ES-I3 (cell line): ENCODE measurements around the gene ABCB6.
A peak's percentile ranks its signal among the peaks of the same experiment; 100 is the strongest.
"Not testable (repeated sequence)": the region's sequence is repeated elsewhere in the genome, so short reads cannot be mapped to it uniquely, and the experiment has no call there.

Experiments used
- H3K36me3 ChIP-seq: 2 replicates; pipeline ENCODE4 v1.6.1; 2013; ENCODE audit warnings: mild to moderate bottlenecking, low read length, control low read depth, moderate library complexity; ENCODE audit not compliant: insufficient read depth
- H3K4me1 ChIP-seq: 2 replicates; pipeline ENCODE4 v1.6.1; 2013; ENCODE audit warnings: mild to moderate bottlenecking, control low read depth, low read length; ENCODE audit not compliant: insufficient read depth
- H3K9ac ChIP-seq: 2 replicates; pipeline ENCODE4 v1.6.1; 2013; ENCODE audit warnings: low read depth, mild to moderate bottlenecking, low read length, moderate library complexity
- H3K9me3 ChIP-seq: 2 replicates; pipeline ENCODE4 v1.6.1; 2013; ENCODE audit warnings: mild to moderate bottlenecking, low read length, moderate library complexity; ENCODE audit not compliant: control insufficient read depth, insufficient read depth

The ABCB6 gene

DNA sequence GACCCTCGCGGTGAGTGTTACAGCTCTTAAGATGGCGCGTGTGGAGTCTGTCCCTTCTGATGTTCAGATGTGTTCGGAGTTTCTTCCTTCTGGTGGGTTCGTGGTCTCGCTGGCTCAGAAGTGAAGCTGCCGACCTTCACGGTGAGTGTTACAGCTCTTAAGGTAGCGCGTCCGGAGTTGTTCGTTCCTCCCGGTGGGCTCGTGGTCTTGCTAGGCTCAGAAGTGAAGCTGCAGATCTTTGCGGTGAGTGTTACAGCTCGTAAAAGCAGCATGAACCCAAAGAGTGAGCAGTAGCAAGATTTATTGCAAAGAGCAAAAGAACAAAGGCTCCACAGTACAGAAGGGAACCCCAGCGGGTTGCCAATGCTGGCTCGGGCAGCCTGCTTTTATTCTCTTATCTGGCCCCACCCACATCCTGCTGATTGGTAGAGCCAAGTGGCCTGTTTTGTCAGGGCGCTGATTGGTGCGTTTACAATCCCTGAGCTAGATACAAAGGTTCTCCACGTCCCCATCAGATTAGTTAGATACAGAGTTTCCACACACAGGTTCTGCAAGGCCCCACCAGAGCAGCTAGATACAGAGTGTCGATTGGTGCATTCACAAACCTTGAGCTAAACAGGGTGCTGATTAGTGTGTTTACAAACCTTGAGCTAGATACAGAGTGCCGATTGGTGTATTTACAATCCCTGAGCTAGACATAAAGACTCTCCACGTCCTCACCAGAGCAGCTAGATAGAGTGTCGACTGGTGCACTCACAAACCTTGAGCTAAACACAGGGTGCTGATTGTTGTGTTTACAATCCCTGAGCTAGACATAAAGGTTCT is 18.0 kb downstream of the ABCB6 start:
- not testable (repeated sequence) for H3K36me3 ChIP-seq, H3K9ac ChIP-seq, H3K9me3 ChIP-seq, H3K4me1 ChIP-seq

- H3K9me3 ChIP-seq = no peaks in the 10 kb centered on the region
- peaks cover 3% of the 10 kb centered on the region; the same call in 1 of the 2 replicates for H3K4me1 ChIP-seq
- H3K9ac ChIP-seq = no peak overlapping the region
- H3K36me3 ChIP-seq = no peaks in the 10 kb centered on the region
These were observed 19.1 kb downstream of the ABCB6 start for GRCh38 chr2:219199470-219200211.

- H3K9me3 ChIP-seq = no peaks in the 10 kb centered on the region
- peaks cover 3% of the 10 kb centered on the region; the same call in 1 of the 2 replicates for H3K4me1 ChIP-seq
- no peak overlapping the region for H3K9ac ChIP-seq
- H3K36me3 ChIP-seq = no peaks in the 10 kb centered on the region
These were observed 19.8 kb downstream of the ABCB6 start for GRCh38 chr2:219198974-219199373.

DNA sequence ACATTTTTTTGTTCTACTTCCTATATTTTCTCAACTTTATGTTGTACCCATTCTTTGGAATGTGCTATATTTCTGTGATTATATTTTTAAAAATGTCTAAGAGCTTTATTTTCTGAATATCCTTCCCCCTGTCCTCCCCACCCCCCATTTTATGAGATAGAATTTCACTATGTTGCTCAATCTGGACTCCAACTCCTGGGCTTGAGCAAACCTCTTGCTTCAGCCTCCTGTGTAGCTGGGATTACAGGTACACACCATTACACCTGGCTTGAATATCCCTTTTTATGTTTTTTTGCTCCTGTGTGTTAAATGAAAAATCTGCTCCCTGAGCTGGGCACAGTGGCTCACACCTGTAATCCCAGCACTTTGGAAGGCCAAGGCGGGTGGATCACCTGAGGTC is 21.4 kb downstream of the ABCB6 start:
- Histone ChIP-seq H3K36me3 (no peaks in the 10 kb centered on the region), H3K9me3 (no peaks in the 10 kb centered on the region), H3K4me1 (peaks cover 3% of the 10 kb centered on the region; the same call in 1 of the 2 replicates), H3K9ac (no peak overlapping the region)

DNA sequence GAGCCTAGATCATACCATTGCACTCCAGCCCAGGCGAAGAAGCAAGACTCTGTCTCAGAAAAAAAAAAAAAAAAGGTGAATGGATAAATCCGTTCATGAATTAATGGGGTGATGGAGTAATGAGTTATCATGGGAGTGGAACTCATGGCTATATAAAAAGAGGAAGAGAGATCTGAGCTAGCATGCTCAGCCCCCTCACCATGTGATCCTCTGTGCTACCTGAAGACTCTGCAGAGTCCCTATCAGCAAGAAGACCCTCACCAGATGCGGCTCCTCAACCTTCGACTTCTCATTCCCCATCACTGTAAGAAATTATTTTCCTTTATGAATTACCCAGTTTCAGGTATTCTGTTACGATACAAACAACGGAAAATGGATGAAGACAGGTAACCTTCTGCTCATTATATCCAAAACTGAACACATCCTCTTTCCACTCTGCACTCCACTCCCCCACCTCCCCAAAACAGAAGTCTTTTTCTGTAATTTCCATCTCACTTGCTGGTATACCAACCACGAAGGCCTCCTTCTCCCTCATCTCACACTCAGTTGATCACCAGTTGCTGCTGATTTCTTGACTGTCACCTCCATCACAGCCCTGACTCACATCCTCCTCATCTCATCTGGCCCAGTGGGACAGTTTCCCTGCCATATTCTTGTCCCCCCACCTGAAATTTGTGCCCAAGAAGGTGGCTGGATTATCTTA is 31.9 kb downstream of the ABCB6 start:
- H3K36me3 ChIP-seq = no peaks in the 10 kb centered on the region; the same call in 1 of the 2 replicates
- no peak overlapping the region for H3K9ac ChIP-seq
- H3K4me1 ChIP-seq = no peaks in the 10 kb centered on the region
- no peaks in the 10 kb centered on the region for H3K9me3 ChIP-seq

- Histone ChIP-seq H3K9me3 (no peaks in the 10 kb centered on the region), H3K36me3 (no peaks in the 10 kb centered on the region; the same call in 1 of the 2 replicates), H3K4me1 (no peaks in the 10 kb centered on the region), H3K9ac (no peak overlapping the region)
These were observed 34.6 kb downstream of the ABCB6 start for GRCh38 chr2:219184121-219184520.

DNA sequence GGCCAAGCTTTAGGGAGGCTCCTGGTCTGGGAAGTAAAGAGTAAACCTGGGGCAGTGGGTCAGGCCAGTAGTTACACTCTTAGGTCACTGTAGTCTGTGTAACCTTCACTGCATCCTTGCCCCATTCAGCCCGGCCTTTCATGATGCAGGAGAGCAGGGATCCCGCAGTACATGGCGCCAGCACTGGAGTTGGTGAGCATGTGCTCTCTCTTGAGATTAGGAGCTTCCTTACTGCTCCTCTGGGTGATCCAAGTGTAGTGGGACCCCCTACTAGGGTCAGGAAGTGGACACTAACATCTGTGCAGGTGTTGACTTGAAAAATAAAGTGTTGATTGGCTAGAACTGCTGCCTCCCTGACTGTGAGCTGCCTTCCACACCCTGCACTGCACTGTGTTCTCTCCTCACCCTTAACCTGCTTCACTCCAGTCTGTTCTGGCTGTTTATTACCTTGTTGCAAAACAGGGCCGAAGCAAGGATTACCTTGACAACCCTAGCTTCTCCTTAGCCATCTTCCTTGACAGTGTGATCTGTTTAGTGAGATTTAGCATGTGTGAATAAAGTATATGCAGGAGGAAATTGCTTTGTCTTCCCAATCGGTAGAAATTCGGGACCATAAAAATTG is 35.5 kb downstream of the ABCB6 start:
- Histone ChIP-seq H3K9ac (no peak overlapping the region), H3K9me3 (no peaks in the 10 kb centered on the region), H3K4me1 (no peaks in the 10 kb centered on the region), H3K36me3 (no peaks in the 10 kb centered on the region; the same call in 1 of the 2 replicates)

GRCh38 chr2:219182331-219183150 is 36.2 kb downstream of the ABCB6 start:
- Histone ChIP-seq H3K9me3 (no peaks in the 10 kb centered on the region), H3K4me1 (no peaks in the 10 kb centered on the region), H3K9ac (no peak overlapping the region), H3K36me3 (no peaks in the 10 kb centered on the region; the same call in 1 of the 2 replicates)

DNA sequence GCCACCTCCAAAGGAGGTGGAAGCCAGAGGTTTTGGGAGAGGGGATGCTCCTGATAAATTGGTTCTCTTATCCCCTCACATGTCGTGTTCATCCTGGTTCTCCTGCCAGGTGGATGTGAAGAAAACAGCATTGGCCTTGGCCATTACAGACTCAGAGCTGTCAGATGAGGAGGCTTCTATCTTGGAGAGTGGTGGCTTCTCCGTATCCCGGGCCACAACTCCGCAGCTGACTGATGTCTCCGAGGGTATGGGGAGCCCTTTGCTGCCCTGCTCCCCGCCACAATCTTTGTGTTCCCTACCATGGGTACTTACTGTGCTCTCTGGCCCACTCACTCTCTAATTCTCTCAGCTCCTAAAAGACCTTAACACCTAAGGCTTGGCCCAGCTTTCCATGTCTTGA is 37.2 kb downstream of the ABCB6 start:
- Histone ChIP-seq H3K9me3 (no peaks in the 10 kb centered on the region), H3K36me3 (no peaks in the 10 kb centered on the region; the same call in 1 of the 2 replicates), H3K4me1 (no peaks in the 10 kb centered on the region), H3K9ac (no peak overlapping the region)

DNA sequence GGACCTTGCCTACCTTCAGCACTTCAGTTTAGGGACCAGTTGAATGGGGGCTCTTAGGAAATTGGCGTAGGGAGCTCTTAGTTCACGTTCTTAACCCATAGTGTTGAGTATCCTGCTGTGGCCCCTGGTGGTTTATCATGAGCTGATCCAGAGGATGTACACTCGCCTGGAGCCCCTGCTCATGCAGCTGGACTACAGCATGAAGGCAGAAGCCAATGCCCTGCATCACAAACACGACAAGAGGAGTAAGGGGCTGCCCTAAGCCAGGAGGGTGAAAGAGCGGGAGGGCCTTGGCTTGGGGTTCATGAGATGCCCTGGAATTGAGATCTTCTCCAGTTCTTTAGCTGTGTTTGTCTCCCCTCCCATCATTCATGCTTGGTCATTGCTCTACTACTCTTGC is 37.8 kb downstream of the ABCB6 start:
- Histone ChIP-seq H3K36me3 (no peaks in the 10 kb centered on the region; the same call in 1 of the 2 replicates), H3K9ac (no peak overlapping the region), H3K4me1 (peaks cover 1% of the 10 kb centered on the region; the same call in 1 of the 2 replicates), H3K9me3 (no peaks in the 10 kb centered on the region)

GRCh38 chr2:219179601-219180465 is 38.9 kb downstream of the ABCB6 start:
- Histone ChIP-seq H3K9ac (no peak overlapping the region), H3K4me1 (peaks cover 5% of the 10 kb centered on the region; the same call in 1 of the 2 replicates), H3K36me3 (no peaks in the 10 kb centered on the region; the same call in 1 of the 2 replicates), H3K9me3 (no peaks in the 10 kb centered on the region)

- peaks cover 5% of the 10 kb centered on the region; the same call in 1 of the 2 replicates for H3K4me1 ChIP-seq
- H3K36me3 ChIP-seq = no peaks in the 10 kb centered on the region; the same call in 1 of the 2 replicates
- peak overlapping the region; percentile 94 for H3K9ac ChIP-seq
These were observed 40.2 kb downstream of the ABCB6 start for GRCh38 chr2:219178377-219179175.

More at GRCh38 chr2:219178377-219179175, 40.2 kb downstream of the ABCB6 start:
- no peaks in the 10 kb centered on the region for H3K9me3 ChIP-seq
